T-helper 2 cell treated with Interferon-gamma antibody and Interleukin-4, amounts not matched to agents 100 ng/mL and 5 ng/mL, for 36 hours (primary cell): ENCODE results near the gene KRT13. TPM values are rescaled to one million over a fixed set of nuclear protein-coding genes. Genes with fewer than 3 reads are reported as not detected.

Experiments
- intact Hi-C: fragments of 100-400 bp; cut with micrococcal nuclease; formaldehyde crosslinking; loops from one replicate; pipeline ENCODE4 v1.15.1; 2023
- total RNA-seq: library from RNA; stranded (reverse); gene quantifications from 2 replicates; pipeline ENCODE4 v1.2.3, GENCODE V29; 2022

KRT13 gene
- total RNA-seq, 1 donor from 2014 or later: not detected

- intact Hi-C loops: no loop called here
Observed at GRCh38 chr17:41498276-41498675, 7.1 kb downstream of the KRT13 start.

- intact Hi-C loops: no loop called here
Observed at GRCh38 chr17:41496803-41497484, 8.5 kb downstream of the KRT13 start.

- intact Hi-C loops: no loop called here
Observed at GRCh38 chr17:41494524-41494923, 10.9 kb downstream of the KRT13 start.

- intact Hi-C loops: no loop called here
Observed at GRCh38 chr17:41492771-41493170, 12.6 kb downstream of the KRT13 start.

GRCh38 chr17:41492351-41492750, 13.1 kb downstream of the KRT13 start:
- intact Hi-C loops: no loop called here

GRCh38 chr17:41491476-41491875, 13.9 kb downstream of the KRT13 start:
- intact Hi-C loops: no loop called here

- intact Hi-C loops: loop anchor here (10.0 kb wide), 1 partner anchor 155 kb away; no protein-coding TSS in a partner anchor
Observed at GRCh38 chr17:41490000-41490990, 15.1 kb downstream of the KRT13 start.

- intact Hi-C loops: loop anchor here (10.0 kb wide), 1 partner anchor 155 kb away; no protein-coding TSS in a partner anchor
Observed at GRCh38 chr17:41489531-41489930, 15.9 kb downstream of the KRT13 start, which contains the start of gene KRT36. KRT36 (minus strand) TSS chr17:41489910; CDS start chr17:41489864, 46 bp downstream.

GRCh38 chr17:41486809-41487530, 18.4 kb downstream of the KRT13 start:
- intact Hi-C loops: loop anchor here (10.0 kb wide), 1 partner anchor 158 kb away; no protein-coding TSS in a partner anchor

- intact Hi-C loops: loop anchor here (10.0 kb wide), 1 partner anchor 158 kb away; no protein-coding TSS in a partner anchor
Observed at GRCh38 chr17:41486316-41486715, 19.1 kb downstream of the KRT13 start.

- intact Hi-C loops: loop anchor here (10.0 kb wide), 1 partner anchor 160 kb away; no protein-coding TSS in a partner anchor
Observed at GRCh38 chr17:41484920-41485904, 20.2 kb downstream of the KRT13 start.

GRCh38 chr17:41483991-41484826, 21.2 kb downstream of the KRT13 start:
- intact Hi-C loops: loop anchor here (10.0 kb wide), 1 partner anchor 161 kb away; no protein-coding TSS in a partner anchor

GRCh38 chr17:41483531-41483930, 21.9 kb downstream of the KRT13 start:
- intact Hi-C loops: loop anchor here (10.0 kb wide), 1 partner anchor 161 kb away; no protein-coding TSS in a partner anchor

- intact Hi-C loops: loop anchor here (10.0 kb wide), 1 partner anchor 164 kb away; no protein-coding TSS in a partner anchor
Observed at GRCh38 chr17:41481036-41481435, 24.4 kb downstream of the KRT13 start, which contains the start of gene KRT35. KRT35 (minus strand) TSS chr17:41481151; CDS start chr17:41481097, 54 bp downstream.

GRCh38 chr17:41480581-41480980, 24.8 kb downstream of the KRT13 start:
- intact Hi-C loops: loop anchor here (10.0 kb wide), 1 partner anchor 164 kb away; no protein-coding TSS in a partner anchor

GRCh38 chr17:41480136-41480535, 25.3 kb downstream of the KRT13 start:
- intact Hi-C loops: loop anchor here (10.0 kb wide), 1 partner anchor 165 kb away; no protein-coding TSS in a partner anchor

- intact Hi-C loops: no loop called here
Observed at GRCh38 chr17:41478237-41478636, 27.2 kb downstream of the KRT13 start.
